ENCODE data around the gene MOB3B.
A peak's percentile ranks its signal among the peaks of the same experiment; 100 is the strongest.

Gene MOB3B

DNA sequence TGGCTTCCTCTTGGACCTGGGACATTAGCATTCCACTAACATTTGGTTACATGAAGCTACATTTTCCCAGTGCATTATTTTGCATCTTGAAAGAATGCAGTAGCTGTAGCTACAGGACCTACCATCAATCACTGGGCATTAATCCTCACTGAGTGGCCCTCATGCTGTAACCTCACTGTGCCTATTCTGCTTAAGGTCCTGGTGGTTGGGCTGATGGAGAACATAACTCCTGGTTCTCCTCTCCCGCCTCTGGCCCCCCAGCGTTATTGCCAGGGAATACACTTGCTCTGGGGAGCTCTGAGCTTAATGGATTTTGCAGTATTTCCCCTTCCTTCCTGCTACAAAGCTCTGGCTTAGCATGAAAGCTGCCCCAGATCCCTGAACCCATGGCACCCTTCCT, 121.1 kb downstream of the MOB3B start:
- H3K4me3 ChIP-seq (ENCODE audit: low read depth, low read length): no peak overlapping the region
- TF ChIP-seq, protein P1, sequence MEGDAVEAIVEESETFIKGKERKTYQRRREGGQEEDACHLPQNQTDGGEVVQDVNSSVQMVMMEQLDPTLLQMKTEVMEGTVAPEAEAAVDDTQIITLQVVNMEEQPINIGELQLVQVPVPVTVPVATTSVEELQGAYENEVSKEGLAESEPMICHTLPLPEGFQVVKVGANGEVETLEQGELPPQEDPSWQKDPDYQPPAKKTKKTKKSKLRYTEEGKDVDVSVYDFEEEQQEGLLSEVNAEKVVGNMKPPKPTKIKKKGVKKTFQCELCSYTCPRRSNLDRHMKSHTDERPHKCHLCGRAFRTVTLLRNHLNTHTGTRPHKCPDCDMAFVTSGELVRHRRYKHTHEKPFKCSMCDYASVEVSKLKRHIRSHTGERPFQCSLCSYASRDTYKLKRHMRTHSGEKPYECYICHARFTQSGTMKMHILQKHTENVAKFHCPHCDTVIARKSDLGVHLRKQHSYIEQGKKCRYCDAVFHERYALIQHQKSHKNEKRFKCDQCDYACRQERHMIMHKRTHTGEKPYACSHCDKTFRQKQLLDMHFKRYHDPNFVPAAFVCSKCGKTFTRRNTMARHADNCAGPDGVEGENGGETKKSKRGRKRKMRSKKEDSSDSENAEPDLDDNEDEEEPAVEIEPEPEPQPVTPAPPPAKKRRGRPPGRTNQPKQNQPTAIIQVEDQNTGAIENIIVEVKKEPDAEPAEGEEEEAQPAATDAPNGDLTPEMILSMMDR (IDR thresholded peaks at IDR 0.05; ENCODE audit: low read depth, low read length, missing control alignments): no peak
- in situ Hi-C loops (cut with HindIII; ENCODE audit: low sequenced_read_pairs): no loop called here
- no peak for DNase-seq (ENCODE audit: low read depth)

DNA sequence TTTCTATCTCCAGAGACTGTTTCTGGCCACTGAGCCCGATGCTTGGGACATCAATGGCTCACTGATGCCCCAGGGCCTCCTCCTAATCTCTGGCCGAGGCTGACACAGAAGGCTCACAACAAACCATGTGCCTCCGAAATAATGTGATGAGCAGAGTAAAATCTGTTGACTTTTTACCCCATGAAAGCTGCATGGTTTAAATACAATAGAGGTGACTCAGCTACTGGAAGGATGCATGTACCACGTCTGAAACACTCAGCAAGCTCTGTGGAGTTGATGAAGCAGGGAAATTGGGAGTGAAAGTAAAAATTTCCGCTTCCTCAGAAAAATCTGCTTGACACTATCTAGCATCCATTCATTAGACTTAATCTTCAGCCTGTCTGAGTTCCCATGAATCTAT, 121.6 kb downstream of the MOB3B start:
- peak; percentile 4 for DNase-seq (ENCODE audit: low read depth)
- in situ Hi-C loops (cut with HindIII; ENCODE audit: low sequenced_read_pairs): no loop called here

DNA sequence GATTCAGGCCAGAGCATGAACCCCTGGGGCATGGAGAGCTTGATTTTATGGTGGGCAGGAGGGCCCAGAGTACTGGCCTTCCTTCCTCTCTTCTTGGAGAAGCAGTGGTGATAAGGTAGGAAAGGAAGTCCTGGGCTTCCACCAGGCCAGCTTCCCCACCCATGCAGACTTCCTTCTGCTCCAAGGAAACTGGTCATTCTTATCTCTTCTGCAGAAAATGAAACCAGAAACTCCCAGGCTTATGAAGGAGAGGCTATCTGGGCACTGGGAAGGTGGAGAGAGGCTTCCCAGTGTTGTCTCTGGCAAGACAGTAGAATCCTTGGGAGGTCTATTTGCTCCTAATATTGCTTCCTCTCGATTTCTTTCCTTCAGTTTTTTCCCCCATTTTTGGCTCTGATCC, 122.1 kb downstream of the MOB3B start:
- in situ Hi-C loops (cut with HindIII; ENCODE audit: low sequenced_read_pairs): no loop called here
- H3K4me3 ChIP-seq (ENCODE audit: low read depth, low read length): no peak overlapping the region
- TF ChIP-seq, protein P1 (IDR thresholded peaks at IDR 0.05; ENCODE audit: low read depth, low read length, missing control alignments): no peak
- no peak for DNase-seq (ENCODE audit: low read depth)

More for the DNA sequence above, 121.6 kb downstream of the MOB3B start:
- no peak overlapping the region for H3K4me3 ChIP-seq (ENCODE audit: low read depth, low read length)
- TF ChIP-seq, protein P1 (IDR thresholded peaks at IDR 0.05; ENCODE audit: low read depth, low read length, missing control alignments): no peak

DNA sequence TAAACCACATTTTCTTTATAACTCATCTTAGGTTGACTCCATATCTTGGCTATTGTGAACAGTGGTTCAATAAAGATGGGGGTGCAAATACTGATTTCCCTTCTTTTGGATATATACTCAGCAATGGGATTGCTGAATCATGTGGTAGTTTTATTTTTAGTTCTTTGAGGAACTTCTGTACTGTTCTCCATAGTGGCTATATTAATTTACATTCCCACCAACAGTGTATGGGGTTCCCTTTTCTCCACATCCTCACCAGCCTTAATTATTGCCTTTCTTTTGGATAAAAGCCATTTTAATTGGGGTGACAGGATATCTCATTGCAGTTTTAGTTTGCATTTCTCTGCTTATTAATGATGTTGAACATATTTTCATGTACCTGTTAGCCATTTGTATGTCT, 125.0 kb downstream of the MOB3B start:
- H3K4me3 ChIP-seq (ENCODE audit: low read depth, low read length): no peak overlapping the region
- TF ChIP-seq, protein P1 (IDR thresholded peaks at IDR 0.05; ENCODE audit: low read depth, low read length, missing control alignments): no peak
- in situ Hi-C loops (cut with HindIII; ENCODE audit: low sequenced_read_pairs): no loop called here
- no peak for DNase-seq (ENCODE audit: low read depth)

DNA sequence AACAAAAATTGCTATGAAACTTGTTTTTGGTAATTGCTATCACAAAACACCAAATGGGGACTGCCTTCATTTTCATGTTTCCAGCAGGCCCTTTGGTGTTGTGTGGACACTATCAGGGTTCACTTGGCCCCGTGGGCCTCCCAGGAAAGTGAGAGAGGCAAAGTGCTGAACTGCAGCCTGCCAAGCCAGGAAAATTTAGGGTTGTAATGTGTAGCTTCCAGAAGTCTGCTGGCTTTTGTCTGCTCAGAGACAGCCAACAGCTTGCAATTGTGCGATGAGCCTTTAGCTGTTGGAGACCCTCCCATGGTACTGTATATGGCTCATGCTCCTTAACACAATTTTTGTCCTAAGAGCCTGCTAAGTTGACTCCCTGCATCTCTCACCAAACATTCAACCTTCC, 127.0 kb downstream of the MOB3B start:
- in situ Hi-C loops (cut with HindIII; ENCODE audit: low sequenced_read_pairs): no loop called here
- TF ChIP-seq, protein P1 (IDR thresholded peaks at IDR 0.05; ENCODE audit: low read depth, low read length, missing control alignments): no peak
- no peak for DNase-seq (ENCODE audit: low read depth)
- no peak overlapping the region for H3K4me3 ChIP-seq (ENCODE audit: low read depth, low read length)

DNA sequence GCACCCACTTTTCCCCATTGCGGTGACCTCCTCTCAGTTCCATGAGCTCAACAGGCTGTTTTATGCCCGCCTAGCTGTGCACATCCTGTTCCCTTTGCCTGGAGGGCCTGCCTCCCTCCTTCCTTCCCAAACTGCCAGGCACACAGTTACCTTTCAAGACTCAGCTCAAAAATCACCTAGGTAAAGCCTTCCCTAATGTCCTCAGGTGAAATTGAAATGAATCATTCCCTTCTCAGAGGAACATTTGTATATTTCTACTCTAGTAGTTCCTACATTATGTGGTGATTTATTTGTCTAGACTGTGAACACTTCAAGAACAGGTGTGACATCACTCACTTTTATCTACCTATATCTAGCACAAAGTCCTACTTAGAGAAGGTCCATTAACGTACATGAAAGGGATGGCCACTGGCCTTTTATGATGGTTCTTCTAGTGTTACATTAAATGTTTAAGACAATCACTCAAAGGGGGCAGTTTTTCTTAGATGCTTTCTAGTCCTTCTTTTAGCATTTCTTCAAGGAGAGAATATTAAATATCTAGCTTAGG, 129.2 kb downstream of the MOB3B start:
- TF ChIP-seq, protein P1 (IDR thresholded peaks at IDR 0.05; ENCODE audit: low read depth, low read length, missing control alignments): no peak
- in situ Hi-C loops (cut with HindIII; ENCODE audit: low sequenced_read_pairs): no loop called here
- no peak for DNase-seq (ENCODE audit: low read depth)
- H3K4me3 ChIP-seq (ENCODE audit: low read depth, low read length): no peak overlapping the region

Measured in astrocyte of the cerebellum (primary cell).